Thyroid gland (tissue), 4 donors: ENCODE data around the gene SHISAL2A.

Source experiments
- POLR2A ChIP-seq, 2 donors: fragments of 450-650 bp; IDR thresholded peaks; one replicate each; pipeline ENCODE4 v1.6.1; 2017; ENCODE audit warnings: antibody characterized with exemption in 2 of 2, mild to moderate bottlenecking in 2 of 2, moderate library complexity in 1 of 2
- TF ChIP-seq, protein P1 (sequence below), 6 experiments: fragments of 200-600 bp in 3 of 6; fragments of 450-650 bp in 3 of 6; sonication (generic) in 3 of 6; IDR thresholded peaks; one replicate each; pipeline ENCODE4 v1.5.1; 2016 to 2019; ENCODE audit warnings: antibody characterized with exemption in 6 of 6, mild to moderate bottlenecking in 2 of 6, inconsistent platforms in 1 of 6, moderate library complexity in 1 of 6

DNA sequence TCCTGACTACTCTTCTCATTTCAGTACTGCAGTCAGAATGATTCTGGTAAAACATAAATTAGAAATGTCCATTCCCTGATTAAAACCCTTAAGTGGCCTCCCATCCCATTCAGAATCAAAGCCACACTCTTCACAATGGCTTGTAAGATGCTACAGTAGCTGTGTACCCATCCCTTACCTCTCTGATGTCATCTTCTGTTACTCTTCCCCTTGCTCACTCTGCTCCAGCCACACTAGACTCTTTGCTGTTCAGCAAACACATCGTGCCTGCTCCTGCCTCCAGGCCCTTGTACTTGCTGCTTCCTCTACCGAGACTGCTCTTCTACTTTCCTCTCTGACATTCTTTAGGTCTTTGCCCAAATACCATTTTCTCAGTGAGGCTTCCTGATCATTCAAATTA lies 35.1 kb upstream of the SHISAL2A start:
- TF ChIP-seq, protein P1, sequence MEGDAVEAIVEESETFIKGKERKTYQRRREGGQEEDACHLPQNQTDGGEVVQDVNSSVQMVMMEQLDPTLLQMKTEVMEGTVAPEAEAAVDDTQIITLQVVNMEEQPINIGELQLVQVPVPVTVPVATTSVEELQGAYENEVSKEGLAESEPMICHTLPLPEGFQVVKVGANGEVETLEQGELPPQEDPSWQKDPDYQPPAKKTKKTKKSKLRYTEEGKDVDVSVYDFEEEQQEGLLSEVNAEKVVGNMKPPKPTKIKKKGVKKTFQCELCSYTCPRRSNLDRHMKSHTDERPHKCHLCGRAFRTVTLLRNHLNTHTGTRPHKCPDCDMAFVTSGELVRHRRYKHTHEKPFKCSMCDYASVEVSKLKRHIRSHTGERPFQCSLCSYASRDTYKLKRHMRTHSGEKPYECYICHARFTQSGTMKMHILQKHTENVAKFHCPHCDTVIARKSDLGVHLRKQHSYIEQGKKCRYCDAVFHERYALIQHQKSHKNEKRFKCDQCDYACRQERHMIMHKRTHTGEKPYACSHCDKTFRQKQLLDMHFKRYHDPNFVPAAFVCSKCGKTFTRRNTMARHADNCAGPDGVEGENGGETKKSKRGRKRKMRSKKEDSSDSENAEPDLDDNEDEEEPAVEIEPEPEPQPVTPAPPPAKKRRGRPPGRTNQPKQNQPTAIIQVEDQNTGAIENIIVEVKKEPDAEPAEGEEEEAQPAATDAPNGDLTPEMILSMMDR (IDR thresholded peaks at IDR 0.05), result no peak
- no peak for TF ChIP-seq POLR2A (IDR thresholded peaks at IDR 0.05)
